Psoas muscle (tissue), 8 donors: Measurements from ENCODE around the gene BDP1. TPM values are rescaled to one million over a fixed set of nuclear protein-coding genes. Genes with fewer than 3 reads are reported as not detected.

Experiments
- ATAC-seq, 4 donors: fragments of 200-7000 bp; cut with Tn5 transposase; one replicate each; pipeline ENCODE4 v1.9.1; 2020; ENCODE audit warnings: moderate library complexity in 3 of 4, mild to moderate bottlenecking in 2 of 4
- DNase-seq, 2 donors: peaks; one replicate each; pipeline ENCODE4 v3.0.0-alpha.2; 2020
- H3K27ac ChIP-seq: fragments of 200-600 bp; one replicate; pipeline ENCODE4 v1.8.0; 2022
- H3K27me3 ChIP-seq, 3 donors: fragments of 200-600 bp in 1 of 3; one replicate each; pipeline versions ENCODE4 v1.6.1 to v1.8.0; 2013 to 2022; ENCODE audit warnings: low read length in 2 of 3, mild to moderate bottlenecking in 2 of 3, moderate library complexity in 1 of 3; ENCODE audit not compliant: insufficient read depth in 3 of 3
- H3K36me3 ChIP-seq, 2 donors: fragments of 200-600 bp in 1 of 2; one replicate each; pipeline versions ENCODE4 v1.6.1 to v1.8.0; 2013 to 2022; ENCODE audit warnings: low read depth in 1 of 2, mild to moderate bottlenecking in 1 of 2, moderate library complexity in 1 of 2; ENCODE audit not compliant: insufficient read depth in 1 of 2
- H3K4me1 ChIP-seq: fragments of 200-600 bp; one replicate; pipeline ENCODE4 v1.8.0; 2022
- H3K4me3 ChIP-seq: fragments of 200-600 bp; one replicate; pipeline ENCODE4 v1.8.0; 2022; ENCODE audit warnings: mild to moderate bottlenecking
- H3K9me3 ChIP-seq: fragments of 200-600 bp; one replicate; pipeline ENCODE4 v1.8.0; 2022
- CTCF ChIP-seq: fragments of 200-600 bp; IDR thresholded peaks from one replicate; pipeline ENCODE4 v1.8.0; 2022; ENCODE audit warnings: antibody characterized with exemption
- WGBS, 3 donors: extraction: QIAGEN DNeasy Blood & Tissue Kit; methylation state at CpG; one replicate each; pipeline versions ENCODE4 v1.1.6 to v1.1.7; 2013; 5-methylcytosine and 5-hydroxymethylcytosine counted together
- intact Hi-C, 2 donors: fragments of 100-400 bp; cut with DNase I; formaldehyde crosslinking; loops; one replicate each; pipeline versions ENCODE4 v1.11.0 to v1.14.2; 2022
- polyA plus RNA-seq, 3 donors: library from polyadenylated mRNA; stranded (reverse); fragments of 200-250 nt; gene quantifications; one replicate each; pipeline ENCODE4 v1.2.3, GENCODE V29; 2013
- total RNA-seq, 4 donors: library from RNA; stranded (reverse); fragmentation: NEBNext Ultra II Directional in 2 of 4; extraction: Animal tissue kit (Norgen Biotek cat#: 25700) in 2 of 4; gene quantifications; one replicate each; pipeline versions ENCODE4 v1.2.1 to v1.2.4, GENCODE V29; 2021 to 2023
- donor health status: healthy with polysubstance abuse.
- donor health status: DM: no; HTN: no; CAD: no; lungs with moderate emphysema.
- donor health status: Bipolar disorder and iron deficiency.
- donor health status: healthy.
- donor health status: DM: yes; HTN: yes; CAD: no.
- donor health status: DM: no; HTN: no; CAD: no.
- donor health status: DM: no; HTN: no; CAD: no.
- donor health status: DM: yes; HTN: yes; CAD: no.

The BDP1 gene
- total and polyA plus RNA-seq, 7 donors: 5.5 to 17.7 (median 11.5) TPM

DNA sequence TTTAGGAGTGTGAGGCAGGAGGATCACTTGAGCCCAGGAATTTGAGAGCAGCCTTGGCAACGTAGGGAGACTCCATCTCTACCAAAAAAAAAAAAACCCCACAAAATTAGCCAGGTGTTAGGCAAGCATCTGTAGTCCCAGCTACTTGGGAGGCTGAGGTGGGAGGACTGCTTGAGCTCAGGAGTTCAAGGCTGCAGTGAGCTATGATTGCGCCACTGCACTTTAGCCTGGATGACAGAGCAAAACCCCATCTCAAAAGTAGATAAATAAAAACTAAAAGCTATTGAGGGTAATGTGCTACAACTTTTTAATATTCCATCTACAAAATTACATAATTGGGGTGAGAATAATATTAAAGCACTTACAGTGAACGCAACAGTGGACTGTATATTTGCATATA is 5.9 kb downstream of the BDP1 start:
- Histone ChIP-seq H3K4me3 (no peak overlapping the region), H3K27ac (no peak overlapping the region), H3K4me1 (peaks cover 18% of the 10 kb centered on the region), H3K36me3 (peaks cover 13 to 81% of the 10 kb centered on the region in 2 donors), H3K9me3 (no peaks in the 10 kb centered on the region), H3K27me3 (no peaks in the 10 kb centered on the region)
- ATAC-seq (no peak), DNase-seq (no peak)
- intact Hi-C loops: no loop called here
- no peak for TF ChIP-seq CTCF
- WGBS, 3 donors: 88 to 98% (median 95%) methylated on average over 3 of the region's 3 CpGs

DNA sequence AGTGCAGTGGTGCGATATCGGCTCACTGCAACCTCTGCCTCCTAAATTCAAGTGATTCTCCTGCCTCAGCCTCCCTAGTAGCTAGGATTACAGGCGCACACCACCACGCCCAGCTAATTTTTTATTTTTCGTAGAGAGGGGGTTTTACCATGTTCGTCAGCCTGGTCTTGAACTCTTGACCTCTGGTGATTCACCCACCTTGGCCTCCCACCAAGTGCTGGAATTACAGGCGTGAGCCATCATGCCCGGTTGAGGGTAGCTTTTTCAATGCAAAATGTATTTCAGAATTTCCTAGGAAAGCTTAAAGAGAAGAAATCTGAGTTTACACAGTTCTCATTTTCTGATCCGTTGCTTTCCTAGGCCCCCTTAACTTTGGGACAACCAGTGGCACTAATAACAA is 15.7 kb downstream of the BDP1 start:
- Histone ChIP-seq H3K27me3 (no peaks in the 10 kb centered on the region), H3K4me3 (no peak overlapping the region), H3K9me3 (no peaks in the 10 kb centered on the region), H3K4me1 (no peaks in the 10 kb centered on the region), H3K27ac (no peak overlapping the region), H3K36me3 (peaks cover 0 to 93% of the 10 kb centered on the region in 2 donors)
- ATAC-seq (peak in 1 of 4 donors; percentile 40), DNase-seq (peak in 1 of 2 donors; percentile 25)
- intact Hi-C loops: no loop called here
- no peak for TF ChIP-seq CTCF
- WGBS, 3 donors: 79 to 93% (median 81%) methylated on average over 8 to 9 of the region's 9 CpGs

DNA sequence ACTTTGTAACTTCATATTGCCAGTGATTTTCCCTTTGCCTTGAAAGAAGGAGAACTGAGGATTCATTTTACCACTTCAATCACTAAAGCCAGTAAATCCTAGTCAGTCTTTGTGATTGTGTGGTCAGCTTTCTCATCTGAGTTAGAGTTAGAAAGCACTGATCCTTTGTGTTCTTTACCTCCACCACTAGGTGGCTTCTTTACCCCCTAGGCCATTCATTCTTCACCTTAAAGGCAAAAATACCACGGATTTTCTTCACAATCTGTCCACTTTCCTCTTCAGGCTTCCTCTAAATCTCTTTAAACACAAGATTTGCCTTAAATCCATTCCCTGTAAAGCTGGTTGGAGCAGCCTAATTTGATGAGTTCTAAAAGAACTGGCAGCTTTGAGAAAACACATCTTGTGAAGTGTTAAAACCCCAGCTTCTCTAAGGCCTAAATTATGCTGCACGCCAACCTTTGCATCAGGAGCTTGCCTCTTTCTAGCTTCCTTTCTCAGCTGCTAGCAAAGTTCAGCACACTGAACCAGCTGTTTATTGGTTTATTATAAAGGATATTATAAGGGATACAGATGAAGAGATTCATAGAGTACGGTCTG is 20.4 kb downstream of the BDP1 start:
- intact Hi-C loops: no loop called here

GRCh38 chr5:71481441-71481840 is 26.0 kb downstream of the BDP1 start:
- TF ChIP-seq CTCF: no peak
- no peak overlapping the region for H3K27ac ChIP-seq
- intact Hi-C loops: loop anchor here in 1 of 2 donors (10.0 kb wide), 1 partner anchor 63 kb away; no protein-coding TSS in a partner anchor

More for the DNA sequence above, 20.4 kb downstream of the BDP1 start:
- Histone ChIP-seq H3K27me3 (no peaks in the 10 kb centered on the region), H3K9me3 (no peaks in the 10 kb centered on the region), H3K36me3 (peaks cover 0 to 84% of the 10 kb centered on the region in 2 donors), H3K4me3 (no peak overlapping the region), H3K4me1 (no peaks in the 10 kb centered on the region), H3K27ac (no peak overlapping the region)
- peak; percentile 33 for TF ChIP-seq CTCF
- ATAC-seq (no peak), DNase-seq (no peak)
- WGBS, 3 donors: 71 to 73% (median 72%) methylated on average over 3 of the region's 3 CpGs

DNA sequence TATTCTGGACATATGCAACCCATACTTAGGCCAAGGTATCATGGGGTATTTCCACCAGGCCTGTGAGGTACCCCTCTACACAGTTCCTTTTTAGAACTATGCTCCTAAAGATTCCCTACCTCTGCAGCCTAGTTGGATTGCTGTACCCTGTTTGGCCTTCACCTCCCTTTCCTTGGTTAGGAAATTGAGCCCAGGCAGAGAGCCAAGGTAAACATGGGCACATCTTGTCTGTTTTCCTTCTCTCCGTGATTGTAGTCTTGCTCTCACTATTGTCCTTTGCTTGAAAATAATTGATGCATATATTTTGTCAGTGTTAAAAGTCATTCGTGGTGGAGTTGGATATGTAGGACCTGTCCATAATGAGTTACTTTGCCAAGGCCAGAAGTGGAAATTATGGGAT is 26.7 kb downstream of the BDP1 start:
- no peaks in the 10 kb centered on the region for H3K27me3 ChIP-seq
- ATAC-seq: no peak
- H3K9me3 ChIP-seq: no peaks in the 10 kb centered on the region
- intact Hi-C loops: loop anchor here in 1 of 2 donors (10.0 kb wide), 1 partner anchor 63 kb away; no protein-coding TSS in a partner anchor
- DNase-seq: no peak
- H3K36me3 ChIP-seq: peaks cover 4 to 86% of the 10 kb centered on the region in 2 donors
- no peak for TF ChIP-seq CTCF
- H3K27ac ChIP-seq: no peak overlapping the region
- no peaks in the 10 kb centered on the region for H3K4me1 ChIP-seq
- no peak overlapping the region for H3K4me3 ChIP-seq
- WGBS, 3 donors: 46 to 62% (median 51%) methylated on average over 2 of the region's 2 CpGs

More at GRCh38 chr5:71481441-71481840, 26.0 kb downstream of the BDP1 start:
- no peaks in the 10 kb centered on the region for H3K4me1 ChIP-seq
- no peaks in the 10 kb centered on the region for H3K9me3 ChIP-seq
- H3K4me3 ChIP-seq: no peak overlapping the region
- peaks cover 4 to 86% of the 10 kb centered on the region in 2 donors for H3K36me3 ChIP-seq
- DNase-seq: no peak
- ATAC-seq: no peak
- no peaks in the 10 kb centered on the region for H3K27me3 ChIP-seq
